Frontal cortex (tissue), 4 donors: ENCODE data around the gene NELFB. TPM values are rescaled to one million over a fixed set of nuclear protein-coding genes. Genes with fewer than 3 reads are reported as not detected.

Experiments used
- DNase-seq, 2 donors: peaks; one replicate each; pipeline ENCODE4 v3.0.0; 2012; ENCODE audit warnings: low spot score in 2 of 2
- FAIRE-seq: peaks from 2 replicates; lab custom pipeline; 2012; peaks lifted over from hg19 to GRCh38; lab: Jason Lieb, UNC
- total RNA-seq: library from RNA; depleted of rRNA; stranded (reverse); fragments of >200 nt; gene quantifications from one replicate; pipeline ENCODE4 v1.2.3, GENCODE V29; 2014
- donor health status: control.
- donor health status: control.
- donor health status: control.

Gene NELFB
- total RNA-seq, 1 donor from 2014 or later = 36.7 TPM

GRCh38 chr9:137309368-137310188 is 54.5 kb downstream of the NELFB start:
- DNase-seq (peak in 1 of 2 donors; percentile 34), FAIRE-seq (no peak)

GRCh38 chr9:137310189-137311052 is 55.3 kb downstream of the NELFB start:
- peak; percentile 29 to 34 for DNase-seq

GRCh38 chr9:137311171-137311985 is 56.3 kb downstream of the NELFB start:
- peak; percentile 38 to 40 for DNase-seq
- no peak for FAIRE-seq

More at GRCh38 chr9:137310189-137311052, 55.3 kb downstream of the NELFB start:
- FAIRE-seq = no peak

- FAIRE-seq (no peak), DNase-seq (peak; percentile 32 to 42)
Measured at GRCh38 chr9:137311986-137312851, 57.1 kb downstream of the NELFB start.

- no peak for FAIRE-seq
- DNase-seq = peak in 1 of 2 donors; percentile 39
Measured at GRCh38 chr9:137312852-137313325, 57.8 kb downstream of the NELFB start.

GRCh38 chr9:137313326-137313936 is 58.3 kb downstream of the NELFB start:
- peak in 1 of 2 donors; percentile 27 for DNase-seq
- FAIRE-seq = no peak

- no peak for FAIRE-seq
- DNase-seq = peak in 1 of 2 donors; percentile 33
Measured at GRCh38 chr9:137313956-137314560, 58.9 kb downstream of the NELFB start.

GRCh38 chr9:137314561-137315560 is 59.7 kb downstream of the NELFB start:
- no peak for FAIRE-seq
- DNase-seq = peak; percentile 48 to 58

GRCh38 chr9:137315581-137316011 is 60.5 kb downstream of the NELFB start:
- DNase-seq (peak in 1 of 2 donors; percentile 46), FAIRE-seq (no peak)

GRCh38 chr9:137316012-137316981 is 61.2 kb downstream of the NELFB start:
- no peak for FAIRE-seq
- DNase-seq = peak; percentile 77 to 90

GRCh38 chr9:137317021-137317717 is 62.0 kb downstream of the NELFB start:
- DNase-seq = peak in 1 of 2 donors; percentile 42

GRCh38 chr9:137317718-137318511 is 62.8 kb downstream of the NELFB start:
- DNase-seq = peak in 1 of 2 donors; percentile 28
- FAIRE-seq = no peak

More at GRCh38 chr9:137317021-137317717, 62.0 kb downstream of the NELFB start:
- no peak for FAIRE-seq

- DNase-seq (no peak), FAIRE-seq (no peak)
Measured at GRCh38 chr9:137318602-137319001, 63.5 kb downstream of the NELFB start.
